Liver (tissue), 9 donors: Measurements from ENCODE around the gene ALPI. TPM values are rescaled to one million over a fixed set of nuclear protein-coding genes. Genes with fewer than 3 reads are reported as not detected.
"Not testable (repeated sequence)": the region's sequence is repeated elsewhere in the genome, so short reads cannot be mapped to it uniquely, and the experiment has no call there.

ENCODE experiments used
- DNase-seq: peaks from one replicate; pipeline ENCODE4 v3.0.0-alpha.2; 2017; ENCODE audit warnings: low spot score
- H3K27ac ChIP-seq, 2 donors: one replicate each; pipeline ENCODE4 v1.7.0; 2013; ENCODE audit warnings: inconsistent platforms in 2 of 2, low read length in 2 of 2, control low read depth in 1 of 2, low read depth in 1 of 2, mild to moderate bottlenecking in 1 of 2
- H3K27me3 ChIP-seq, 4 donors: one replicate each; pipeline versions ENCODE4 v1.6.1 to v1.7.0; 2013; ENCODE audit warnings: low read length in 3 of 4, inconsistent platforms in 1 of 4, mild to moderate bottlenecking in 1 of 4, moderate library complexity in 1 of 4; ENCODE audit not compliant: control insufficient read depth in 4 of 4, insufficient read depth in 4 of 4
- H3K36me3 ChIP-seq, 4 donors: one replicate each; pipeline versions ENCODE4 v1.6.1 to v1.7.0; 2013; ENCODE audit warnings: low read length in 3 of 4, mild to moderate bottlenecking in 3 of 4, low read depth in 1 of 4, moderate library complexity in 1 of 4; ENCODE audit not compliant: control insufficient read depth in 4 of 4, insufficient read depth in 3 of 4
- H3K4me1 ChIP-seq, 4 donors: one replicate each; pipeline versions ENCODE4 v1.6.1 to v1.7.0; 2013; ENCODE audit warnings: low read length in 3 of 4, mild to moderate bottlenecking in 3 of 4, moderate library complexity in 1 of 4; ENCODE audit not compliant: control insufficient read depth in 4 of 4, insufficient read depth in 4 of 4
- H3K4me3 ChIP-seq, 3 donors: one replicate each; pipeline versions ENCODE4 v1.6.1 to v1.7.0; 2013; ENCODE audit warnings: low read length in 3 of 3, control low read depth in 1 of 3, low read depth in 1 of 3, mild to moderate bottlenecking in 1 of 3
- H3K9ac ChIP-seq, 2 donors: one replicate each; pipeline ENCODE4 v1.7.0; 2013; ENCODE audit warnings: low read length in 2 of 2, mild to moderate bottlenecking in 2 of 2, moderate library complexity in 2 of 2, control low read depth in 1 of 2, low read depth in 1 of 2
- H3K9me3 ChIP-seq, 4 donors: one replicate each; pipeline versions ENCODE4 v1.6.1 to v1.7.0; 2013; ENCODE audit warnings: low read length in 3 of 4; ENCODE audit not compliant: control insufficient read depth in 4 of 4
- ATF3 ChIP-seq: IDR thresholded peaks from 2 replicates; pipeline ENCODE4 v1.6.1; 2016; ENCODE audit warnings: antibody characterized with exemption
- CTCF ChIP-seq: fragments of 150-350 bp; IDR thresholded peaks from 2 replicates; pipeline ENCODE4 v1.5.1; 2017; ENCODE audit warnings: improper control_type of control experiment, low read depth, low read length; ENCODE audit not compliant: missing input control
- FOXA1 ChIP-seq: IDR thresholded peaks from 2 replicates; pipeline ENCODE4 v1.6.1; 2016; ENCODE audit warnings: antibody characterized with exemption
- FOXA2 ChIP-seq: IDR thresholded peaks from 2 replicates; pipeline ENCODE4 v1.6.1; 2016; ENCODE audit warnings: antibody characterized with exemption
- GABPA ChIP-seq, 2 donors: IDR thresholded peaks in 1 of 2; conservative IDR thresholded peaks in 1 of 2; 2 replicates each; pipeline ENCODE4 v1.6.1; 2016; ENCODE audit warnings: antibody characterized with exemption in 2 of 2, mild to moderate bottlenecking in 1 of 2, moderate library complexity in 1 of 2
- HNF4A ChIP-seq, 2 donors: conservative IDR thresholded peaks; 2 replicates each; pipeline ENCODE4 v1.6.1; 2016; ENCODE audit warnings: antibody characterized with exemption in 2 of 2, mild to moderate bottlenecking in 2 of 2
- JUND ChIP-seq, 2 donors: IDR thresholded peaks; 2 replicates each; pipeline ENCODE4 v1.6.1; 2016; ENCODE audit warnings: antibody characterized with exemption in 2 of 2
- NR2F2 ChIP-seq: IDR thresholded peaks from 2 replicates; pipeline ENCODE4 v1.6.1; 2016; ENCODE audit warnings: antibody characterized with exemption
- RAD21 ChIP-seq, 2 donors: IDR thresholded peaks; 2 replicates each; pipeline ENCODE4 v1.6.1; 2016; ENCODE audit warnings: antibody characterized with exemption in 2 of 2, mild to moderate bottlenecking in 2 of 2
- REST ChIP-seq: IDR thresholded peaks from 2 replicates; pipeline ENCODE4 v1.6.1; 2016; ENCODE audit warnings: antibody characterized with exemption, mild to moderate bottlenecking
- RXRA ChIP-seq, 2 donors: IDR thresholded peaks; 2 replicates each; pipeline ENCODE4 v1.6.1; 2017 to 2018; ENCODE audit warnings: antibody characterized with exemption in 2 of 2, mild to moderate bottlenecking in 1 of 2
- SP1 ChIP-seq: IDR thresholded peaks from 2 replicates; pipeline ENCODE4 v1.6.1; 2018; ENCODE audit warnings: antibody characterized with exemption, mild to moderate bottlenecking
- TAF1 ChIP-seq: conservative IDR thresholded peaks from 2 replicates; pipeline ENCODE4 v1.6.1; 2016; ENCODE audit warnings: antibody characterized with exemption, mild to moderate bottlenecking
- YY1 ChIP-seq: IDR thresholded peaks from 2 replicates; pipeline ENCODE4 v1.6.1; 2016; ENCODE audit warnings: antibody characterized with exemption, mild to moderate bottlenecking
- WGBS: extraction: QIAGEN DNeasy Blood & Tissue Kit; methylation state at CpG from one replicate; pipeline ENCODE4 v1.1.7; 2013; 5-methylcytosine and 5-hydroxymethylcytosine counted together
- polyA plus RNA-seq, 2 donors: library from polyadenylated mRNA; stranded (reverse) in 1 of 2; unstranded in 1 of 2; fragments of 200-250 nt in 1 of 2; fragments of >200 nt in 1 of 2; fragmentation: Nextera tagmentation in 1 of 2; extraction: Ambion mirVana in 1 of 2; gene quantifications; one replicate each; pipeline versions ENCODE4 v1.2.1 to v1.2.3, GENCODE V29; 2013 to 2015
- total RNA-seq, 2 donors: library from RNA; depleted of rRNA; stranded (reverse); fragments of >200 nt; gene quantifications; one replicate each; pipeline ENCODE4 v1.2.3, GENCODE V29; 2014
- TF ChIP-seq, protein P1 (sequence below): IDR thresholded peaks from 2 replicates; pipeline ENCODE4 v1.6.1; 2016; ENCODE audit warnings: antibody characterized with exemption
- donor health status: healthy.
- donor health status: healthy.
- donor health status: healthy.
- donor health status: healthy.
- donor health status: healthy.

The ALPI gene
- total and polyA plus RNA-seq, 4 donors, result 0.02 TPM; not detected in 3

GRCh38 chr2:232446266-232446777 is 9.6 kb upstream of the ALPI start:
- H3K9me3 ChIP-seq, H3K27me3 ChIP-seq, DNase-seq, H3K4me3 ChIP-seq, H3K36me3 ChIP-seq: not testable (repeated sequence)
- Histone ChIP-seq H3K4me1 (peaks cover 8 to 28% (median 15%) of the 10 kb centered on the region in 4 donors), H3K9ac (peak overlapping the region in 1 of 2 donors; percentile 60), H3K27ac (peak overlapping the region; percentile 97)
- 35% methylated on average over 7 of the region's 9 CpGs for WGBS
- peak in 1 of 2 donors; percentile 10 for TF ChIP-seq RAD21 (IDR thresholded peaks at IDR 0.05)

DNA sequence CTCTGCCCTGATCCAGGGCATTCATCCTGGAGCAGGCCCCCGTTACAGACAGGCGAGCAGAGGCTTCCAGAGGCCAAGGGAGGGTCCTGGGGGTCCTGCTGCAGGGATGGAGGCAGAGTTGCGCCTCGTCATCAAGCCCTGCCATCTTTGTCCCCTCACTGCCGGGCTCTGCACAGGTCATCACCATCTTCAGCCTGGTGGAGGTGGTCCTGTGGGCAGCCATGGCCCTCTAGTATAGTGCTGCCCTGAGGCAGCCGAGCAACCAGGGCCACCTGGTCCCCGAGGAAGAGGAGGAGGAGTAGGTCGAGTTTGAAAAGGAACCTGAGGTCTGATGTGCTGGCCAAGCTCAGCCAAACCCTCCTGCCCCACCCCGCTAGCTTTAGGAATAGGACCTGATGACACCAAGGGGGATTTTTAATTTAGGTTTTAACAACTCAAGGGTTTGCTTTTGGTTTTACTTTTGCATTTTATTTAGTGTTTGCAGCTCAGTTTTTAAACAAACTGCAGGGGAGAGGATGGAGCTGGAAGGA is 8.8 kb upstream of the ALPI start:
- no peaks in the 10 kb centered on the region for H3K9me3 ChIP-seq
- H3K4me1 ChIP-seq, result peaks cover 8 to 28% (median 15%) of the 10 kb centered on the region in 4 donors
- no peaks in the 10 kb centered on the region for H3K27me3 ChIP-seq
- H3K27ac ChIP-seq, result peak overlapping the region; percentile 97
- TF ChIP-seq GABPA (IDR thresholded peaks at IDR 0.05 in 1 of 2, conservative IDR thresholded peaks at IDR 0.05 in 1 of 2), result no peak
- no peak for TF ChIP-seq TAF1
- TF ChIP-seq, protein P1, sequence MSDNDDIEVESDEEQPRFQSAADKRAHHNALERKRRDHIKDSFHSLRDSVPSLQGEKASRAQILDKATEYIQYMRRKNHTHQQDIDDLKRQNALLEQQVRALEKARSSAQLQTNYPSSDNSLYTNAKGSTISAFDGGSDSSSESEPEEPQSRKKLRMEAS, result no peak
- TF ChIP-seq REST, result no peak
- TF ChIP-seq FOXA2, result no peak
- TF ChIP-seq SP1, result no peak
- TF ChIP-seq YY1, result no peak
- no peak for TF ChIP-seq RXRA (IDR thresholded peaks at IDR 0.05)
- TF ChIP-seq HNF4A (conservative IDR thresholded peaks at IDR 0.05), result no peak
- no peak for TF ChIP-seq RAD21 (IDR thresholded peaks at IDR 0.05)
- no peak for TF ChIP-seq JUND (IDR thresholded peaks at IDR 0.05)
- TF ChIP-seq CTCF, result no peak
- TF ChIP-seq ATF3, result no peak
- TF ChIP-seq FOXA1, result no peak
- no peak for TF ChIP-seq NR2F2
- no peaks in the 10 kb centered on the region for H3K36me3 ChIP-seq
- DNase-seq, result no peak
- 84% methylated on average over 9 of the region's 9 CpGs for WGBS
- peak overlapping the region; percentile 76 to 83 for H3K9ac ChIP-seq
- H3K4me3 ChIP-seq, result no peak overlapping the region
